Lower leg skin (tissue), 3 donors: ENCODE measurements around the gene PILRB.
"Not testable (repeated sequence)": the region's sequence is repeated elsewhere in the genome, so short reads cannot be mapped to it uniquely, and the experiment has no call there.

Source experiments
- CTCF ChIP-seq, 3 donors: fragments of 450-650 bp; IDR thresholded peaks; one replicate each; pipeline ENCODE4 v1.5.1; 2016; ENCODE audit warnings: antibody characterized with exemption in 3 of 3, mild to moderate bottlenecking in 3 of 3, moderate library complexity in 2 of 3
- POLR2A ChIP-seq, 2 donors: fragments of 450-650 bp; IDR thresholded peaks; one replicate each; pipeline ENCODE4 v1.6.1; 2016 to 2017; ENCODE audit warnings: antibody characterized with exemption in 2 of 2, mild to moderate bottlenecking in 1 of 2, moderate library complexity in 1 of 2

- not testable (repeated sequence) for TF ChIP-seq CTCF (IDR thresholded peaks at IDR 0.05)
- TF ChIP-seq POLR2A (IDR thresholded peaks at IDR 0.05) = peak in 1 of 2 donors; percentile 69
These were observed 22.1 kb upstream of the PILRB start for GRCh38 chr7:100335566-100336466.
